Ovary (tissue), 3 donors: Measurements from ENCODE around the gene ROBO2.

Experiments used
- CTCF ChIP-seq, 3 donors: fragments of 450-650 bp in 2 of 3; fragments of 200-600 bp in 1 of 3; IDR thresholded peaks; one replicate each; pipeline versions ENCODE4 v1.5.1 to v1.8.0; 2016 to 2022; ENCODE audit warnings: antibody characterized with exemption in 3 of 3, mild to moderate bottlenecking in 1 of 3
- EP300 ChIP-seq: sonication (generic); formaldehyde crosslinking; IDR thresholded peaks from one replicate; pipeline ENCODE4 v1.6.1; 2017; ENCODE audit warnings: antibody characterized with exemption
- POLR2A ChIP-seq: fragments of 450-650 bp; IDR thresholded peaks from one replicate; pipeline ENCODE4 v1.6.1; 2017; ENCODE audit warnings: antibody characterized with exemption, mild to moderate bottlenecking, moderate library complexity
- donor health status: DM: no; HTN: no; CAD: no.

GRCh38 chr3:77281721-77282120, 241.8 kb downstream of the ROBO2 start:
- TF ChIP-seq CTCF (IDR thresholded peaks at IDR 0.05): no peak
- no peak for TF ChIP-seq POLR2A
- TF ChIP-seq EP300: no peak
